MV-4-11 (cell line): Measurements from ENCODE around the gene ZKSCAN7.
"Not testable (repeated sequence)": the region's sequence is repeated elsewhere in the genome, so short reads cannot be mapped to it uniquely, and the experiment has no call there.

Source experiments
- DNase-seq: peaks from one replicate; lab custom pipeline; 2025; lab: John Stamatoyannopoulos, UW

Gene ZKSCAN7

DNA sequence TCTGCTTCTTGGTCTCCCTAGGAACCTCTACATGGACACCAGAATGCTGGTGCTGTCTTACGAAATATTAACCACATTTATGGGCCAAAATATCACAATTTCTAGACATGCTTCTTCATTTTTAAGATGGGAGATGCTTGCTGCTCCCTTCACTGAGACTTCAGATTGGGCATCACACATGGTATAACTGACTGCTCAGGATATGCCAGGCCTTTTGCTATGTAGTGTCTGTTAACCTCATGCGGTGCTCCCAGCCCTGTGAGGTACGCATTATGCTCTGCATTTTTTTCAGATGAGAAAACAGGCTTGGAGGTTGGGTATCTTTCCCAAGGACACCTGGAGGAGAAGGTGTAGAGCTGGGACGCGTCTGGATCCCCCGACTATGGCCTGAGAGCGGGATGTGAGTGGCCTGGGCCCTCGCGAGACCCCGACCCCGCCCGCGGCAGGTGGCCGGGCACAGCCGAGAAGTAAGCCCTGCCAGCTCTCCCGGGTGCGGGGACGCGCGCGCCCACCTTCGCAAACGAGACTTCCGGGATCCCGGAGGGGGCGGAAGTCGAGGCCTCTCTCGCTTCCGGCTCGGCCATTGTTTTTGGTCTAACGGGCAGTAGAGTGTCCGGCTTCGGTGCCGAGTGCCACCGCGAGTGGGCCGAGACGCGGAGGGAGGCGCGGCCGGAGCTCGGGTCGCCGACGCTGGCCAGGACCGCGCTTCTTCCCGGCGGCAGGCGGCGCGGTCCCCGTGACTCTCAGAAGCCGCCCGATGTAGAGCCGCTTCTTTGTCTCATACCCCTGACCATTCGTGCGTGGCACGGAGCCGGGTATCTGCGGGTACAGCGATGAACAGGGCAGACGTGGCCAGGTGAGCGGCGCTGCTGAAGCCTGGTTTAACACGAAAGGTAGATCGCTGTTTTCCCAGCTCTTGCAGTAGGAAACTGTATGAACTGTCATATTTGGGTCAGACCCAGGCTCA is at the start of gene ZKSCAN7:
TSS of gene ZKSCAN7 (plus strand) at position 568 of the 967 bp plus-strand sequence. CDS start 1,855 bp downstream, outside the sequence.
- DNase-seq: no peak

DNA sequence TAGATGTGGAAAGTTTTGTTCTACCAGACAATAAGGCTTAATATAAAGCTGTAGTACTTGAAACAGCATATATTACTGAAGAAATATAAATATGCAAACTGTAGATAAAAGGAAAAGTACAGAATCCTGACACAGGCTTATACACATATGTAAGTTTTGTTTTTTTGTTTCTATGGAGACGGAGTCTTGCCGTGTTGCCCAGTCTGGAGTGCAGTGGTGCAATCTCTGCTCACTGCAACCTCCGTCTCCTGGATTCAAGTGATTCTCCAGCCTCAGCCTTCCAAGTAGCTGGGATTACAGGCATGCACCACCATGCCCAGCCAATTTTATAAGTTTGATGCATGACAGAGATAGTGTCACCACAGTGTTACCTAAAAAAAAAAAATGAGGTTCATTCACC is 48.4 kb upstream of the ZKSCAN7 start:
- no peak for DNase-seq

DNA sequence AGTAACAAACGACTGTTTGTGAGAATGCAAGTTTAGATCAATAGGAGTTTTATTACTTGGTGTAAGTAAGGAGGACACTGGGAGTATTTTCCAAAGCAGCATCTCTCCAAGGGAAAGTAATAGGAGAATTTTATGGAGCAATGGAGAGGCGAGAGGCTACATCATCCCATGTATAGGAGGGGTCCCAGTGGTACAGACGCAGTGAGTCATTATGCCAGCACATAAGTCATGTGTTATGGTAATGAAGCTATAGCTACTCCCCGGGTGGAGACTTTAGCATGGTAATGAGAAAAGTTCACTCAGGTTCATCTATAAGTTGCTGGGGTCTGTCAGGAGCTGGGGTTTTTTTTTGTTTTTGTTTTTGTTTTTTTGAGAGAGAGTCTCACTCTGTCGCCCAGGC is 48.0 kb upstream of the ZKSCAN7 start:
- DNase-seq: no peak

DNA sequence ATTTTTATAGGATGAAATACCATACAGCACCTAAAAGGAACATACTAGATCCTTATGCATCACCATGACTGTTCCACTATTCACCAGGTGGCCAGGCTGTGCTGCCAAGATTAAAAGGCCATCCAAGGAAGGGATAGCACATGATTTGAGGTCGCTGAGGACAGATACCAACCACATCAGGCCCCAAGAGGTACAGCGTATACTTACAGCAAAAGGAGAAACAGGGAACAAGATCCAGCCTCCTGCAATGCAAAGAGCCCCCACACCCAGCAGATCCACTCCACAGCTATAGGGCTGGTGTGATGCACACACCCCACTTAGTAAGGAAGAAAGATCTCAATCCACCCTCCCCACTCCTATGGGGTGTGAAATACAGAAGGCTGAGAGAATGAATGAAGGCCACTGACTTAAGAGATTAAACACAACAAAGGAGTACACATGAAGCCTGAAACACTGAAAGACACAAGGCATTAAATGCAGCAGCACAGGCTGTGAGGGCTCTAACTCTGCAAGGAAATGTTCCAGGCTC is 45.5 kb upstream of the ZKSCAN7 start:
- DNase-seq: no peak

DNA sequence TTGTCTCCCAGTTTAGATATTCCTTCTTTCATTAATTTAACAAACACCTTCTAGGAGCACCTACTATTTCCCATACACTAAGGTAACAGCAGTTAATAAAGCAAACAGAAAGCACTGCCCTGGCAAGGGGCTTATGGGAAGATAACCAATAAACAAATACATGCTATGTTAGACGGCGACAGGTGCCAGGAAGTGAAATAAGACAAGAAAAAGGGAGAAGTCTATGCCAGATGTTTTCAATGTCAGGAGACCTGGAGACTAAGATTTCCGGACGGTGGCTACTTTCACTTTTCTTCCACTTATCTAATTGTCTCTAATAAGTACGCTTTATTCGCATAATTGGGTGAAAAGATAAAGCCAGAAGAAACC is 45.0 kb upstream of the ZKSCAN7 start:
- no peak for DNase-seq

DNA sequence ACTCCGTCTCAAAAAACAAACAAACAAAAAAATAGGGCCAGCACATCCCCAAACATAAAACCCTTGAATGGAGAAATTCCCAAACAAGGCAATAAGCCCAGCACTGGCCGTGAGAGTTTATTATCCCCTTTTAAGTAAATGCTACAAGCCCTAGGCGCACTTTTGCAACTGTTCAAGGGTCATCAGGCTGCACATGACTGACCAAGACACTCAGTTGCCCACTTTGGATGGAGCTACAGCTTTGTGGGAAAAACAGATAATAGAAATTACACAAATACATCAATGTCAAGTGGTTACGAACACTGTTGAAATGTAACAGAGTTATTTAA is 43.8 kb upstream of the ZKSCAN7 start:
- DNase-seq: no peak

DNA sequence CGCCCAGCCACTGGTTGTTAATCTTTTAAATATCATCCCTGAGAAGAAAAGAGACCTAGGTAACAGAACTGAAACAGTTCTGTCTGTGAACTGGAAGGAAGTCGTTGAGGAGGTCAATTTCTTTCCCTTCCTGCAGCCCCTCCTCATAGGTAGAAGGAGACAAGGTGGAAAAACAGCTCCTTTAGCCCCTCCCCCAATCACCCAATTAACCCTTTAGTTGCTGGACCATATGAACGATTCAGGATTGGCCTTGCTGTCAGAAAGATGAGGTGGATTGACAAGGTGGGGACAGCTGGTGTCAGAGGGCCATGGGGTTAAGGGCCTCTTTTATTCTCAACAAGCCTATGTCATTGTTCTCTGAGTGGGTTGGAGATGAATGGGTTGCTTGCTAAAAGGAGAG is 41.5 kb upstream of the ZKSCAN7 start:
- DNase-seq: no peak

DNA sequence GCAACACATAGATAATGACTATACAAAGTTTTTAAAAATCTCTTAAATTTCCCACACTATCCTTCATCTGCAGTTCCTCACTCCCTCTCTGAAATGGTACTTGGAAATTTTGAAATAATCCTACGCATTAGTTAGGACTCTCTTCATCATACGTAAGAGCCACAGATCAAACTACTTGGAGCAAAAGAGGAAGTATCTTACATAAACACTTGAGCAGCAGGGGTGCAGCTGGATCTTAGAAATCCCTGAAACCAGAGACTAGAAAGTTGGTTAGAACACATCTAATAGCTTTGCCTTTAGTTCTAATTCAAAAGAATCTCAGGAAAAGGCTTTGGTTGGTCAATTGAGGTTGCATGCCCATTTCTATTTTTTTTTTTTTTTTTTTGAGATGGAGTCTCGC is 38.8 kb upstream of the ZKSCAN7 start:
- DNase-seq: peak; percentile 89

DNA sequence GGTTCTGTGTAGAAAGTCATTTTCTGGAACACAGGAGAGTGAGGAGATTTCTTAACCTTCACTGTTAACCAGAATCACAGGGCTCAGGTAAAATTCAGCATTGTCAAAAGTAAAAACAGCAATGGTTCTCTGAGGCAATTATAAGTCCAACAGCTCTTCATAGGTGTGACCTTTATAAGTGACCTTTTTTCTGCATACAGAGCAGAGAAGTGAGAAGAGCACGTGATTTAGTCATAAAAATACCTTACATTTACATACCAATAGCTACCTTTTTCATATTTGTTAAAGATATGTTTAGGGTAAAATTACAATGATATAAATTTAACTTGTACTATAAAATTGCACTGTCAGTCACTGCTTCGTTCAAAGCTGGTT is 36.2 kb upstream of the ZKSCAN7 start:
- DNase-seq: no peak

DNA sequence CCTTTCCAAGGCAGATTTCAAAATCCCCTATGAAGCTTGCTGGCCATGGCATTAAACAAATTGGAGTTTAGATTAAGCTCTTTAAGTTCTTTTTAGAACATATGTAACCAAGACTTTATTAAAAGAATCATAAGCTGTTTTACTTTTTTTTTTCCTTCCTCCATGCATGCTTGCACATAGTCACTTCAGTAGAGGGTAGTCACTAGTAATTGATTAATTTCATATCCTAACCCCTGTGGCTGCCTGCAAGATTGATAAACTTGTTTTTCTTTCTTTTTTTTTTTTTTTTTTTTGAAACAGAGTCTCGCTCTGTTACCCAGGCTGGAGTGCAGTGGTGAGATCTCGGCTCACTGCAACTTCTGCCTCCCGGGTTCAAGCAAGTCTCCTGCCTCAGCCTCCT is 33.3 kb upstream of the ZKSCAN7 start:
- no peak for DNase-seq

DNA sequence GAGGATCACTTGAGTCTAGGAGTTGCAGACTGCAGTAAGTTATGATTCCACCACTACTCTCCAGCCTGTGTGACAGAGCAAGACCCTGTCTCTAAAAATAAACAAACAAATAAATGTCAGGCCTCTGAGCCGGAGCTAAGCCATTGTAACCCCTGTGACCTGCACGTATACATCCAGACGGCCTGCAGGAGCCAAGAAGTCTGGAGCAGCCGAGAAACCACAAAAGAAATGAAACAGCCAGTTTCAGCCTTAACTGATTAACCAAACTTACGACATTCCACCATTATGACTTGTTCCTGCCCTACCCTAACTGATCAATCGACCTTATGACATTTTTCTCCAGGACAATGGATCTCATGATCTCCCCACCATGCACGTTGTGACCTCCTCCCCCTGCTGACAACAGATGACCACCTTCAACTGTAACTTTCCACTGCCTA is 32.5 kb upstream of the ZKSCAN7 start:
- peak; percentile 36 for DNase-seq

DNA sequence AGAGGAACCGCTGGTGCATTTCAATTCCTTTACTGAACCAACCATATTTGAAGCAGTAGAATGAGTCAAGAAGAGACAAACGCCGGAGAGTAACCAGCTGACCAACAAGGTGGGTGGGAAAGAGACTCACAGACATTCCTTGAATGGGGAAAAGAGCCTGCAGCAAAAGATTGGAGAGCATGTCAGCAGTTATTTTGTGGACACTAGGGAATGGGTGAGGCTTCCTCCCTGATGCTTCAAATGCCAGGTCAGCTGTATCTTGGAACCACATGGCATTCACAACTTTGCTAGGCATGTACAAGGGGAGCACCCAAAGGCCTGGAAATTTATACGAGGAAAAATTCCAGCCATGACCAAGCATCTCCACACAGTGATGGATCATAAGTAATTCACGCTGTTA is 29.9 kb upstream of the ZKSCAN7 start:
- no peak for DNase-seq

DNA sequence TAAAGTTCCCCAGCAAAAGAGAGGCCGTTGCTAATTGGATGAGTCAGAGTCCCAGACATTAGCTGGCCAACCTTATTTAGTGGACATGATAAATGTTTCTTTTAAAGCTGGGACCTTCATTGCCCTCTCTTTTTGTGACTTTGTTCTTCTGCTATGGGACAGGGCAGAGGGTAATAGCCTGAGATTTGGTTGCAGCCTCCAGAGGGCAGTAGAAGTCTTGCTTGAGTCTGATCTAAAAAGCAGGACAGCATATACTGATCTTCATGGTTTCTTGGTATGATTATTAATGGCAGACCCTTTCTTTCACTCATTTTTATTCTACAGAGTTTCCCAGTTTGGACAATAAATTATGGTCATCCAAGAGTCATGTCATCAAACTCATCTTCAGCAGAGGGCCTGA is 25.1 kb upstream of the ZKSCAN7 start:
- no peak for DNase-seq

DNA sequence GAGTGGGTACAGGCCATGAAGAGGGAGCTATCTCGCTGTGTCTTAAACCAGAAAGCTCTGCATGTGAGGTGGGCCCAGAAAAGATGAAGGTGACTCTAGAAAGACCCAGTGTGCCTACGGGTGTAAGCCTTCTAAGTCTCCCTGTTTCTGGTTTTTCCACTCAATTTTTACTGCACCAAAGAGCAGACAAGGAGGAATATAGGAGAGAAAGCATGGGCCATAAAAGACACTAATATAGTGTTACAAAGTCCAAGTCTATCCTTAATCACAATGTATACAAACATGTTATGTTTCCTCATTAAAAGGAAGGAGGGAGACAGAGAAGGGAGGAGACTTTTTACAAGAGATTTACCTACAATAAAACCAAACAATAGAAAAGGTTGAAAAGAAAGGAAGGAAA is 24.1 kb upstream of the ZKSCAN7 start:
- no peak for DNase-seq

DNA sequence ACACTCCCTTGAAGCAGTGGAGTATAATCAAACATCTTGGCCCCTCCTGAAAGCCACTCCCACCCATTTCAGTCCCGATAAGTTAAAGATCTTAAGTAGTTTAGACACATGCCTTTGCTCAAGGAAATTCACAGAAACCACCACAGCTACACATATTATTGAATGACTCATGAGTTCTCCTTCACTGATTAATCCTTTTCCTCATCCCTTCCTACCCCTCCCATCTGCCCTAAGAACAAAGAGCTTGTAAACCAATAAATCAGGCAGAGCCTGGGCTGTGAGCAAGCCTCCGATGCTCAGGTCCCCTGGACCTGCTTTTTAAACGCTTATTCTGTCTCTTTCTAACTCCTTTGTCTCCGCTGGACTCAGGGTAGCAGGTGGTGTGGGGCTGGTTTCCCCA is 20.3 kb upstream of the ZKSCAN7 start:
- not testable (repeated sequence) for DNase-seq

DNA sequence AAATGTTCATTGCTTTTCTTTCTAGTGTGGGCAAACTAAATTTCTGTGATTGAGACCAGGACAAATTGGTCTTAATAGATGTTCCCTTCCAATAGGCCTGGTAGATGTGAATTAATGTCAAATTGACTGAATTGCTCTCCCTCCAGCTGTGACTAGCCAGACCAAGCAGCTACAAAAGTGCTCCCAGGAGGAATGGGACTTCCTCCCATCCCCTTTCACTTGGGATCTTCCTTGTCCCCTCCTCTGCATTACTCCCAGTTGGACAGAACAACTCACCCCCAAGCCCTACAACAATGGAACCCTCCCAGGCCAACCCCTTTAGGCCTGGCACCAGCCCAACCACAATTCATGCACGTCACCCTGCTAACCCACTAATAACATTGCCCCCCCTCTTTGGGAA is 19.6 kb upstream of the ZKSCAN7 start:
- no peak for DNase-seq

DNA sequence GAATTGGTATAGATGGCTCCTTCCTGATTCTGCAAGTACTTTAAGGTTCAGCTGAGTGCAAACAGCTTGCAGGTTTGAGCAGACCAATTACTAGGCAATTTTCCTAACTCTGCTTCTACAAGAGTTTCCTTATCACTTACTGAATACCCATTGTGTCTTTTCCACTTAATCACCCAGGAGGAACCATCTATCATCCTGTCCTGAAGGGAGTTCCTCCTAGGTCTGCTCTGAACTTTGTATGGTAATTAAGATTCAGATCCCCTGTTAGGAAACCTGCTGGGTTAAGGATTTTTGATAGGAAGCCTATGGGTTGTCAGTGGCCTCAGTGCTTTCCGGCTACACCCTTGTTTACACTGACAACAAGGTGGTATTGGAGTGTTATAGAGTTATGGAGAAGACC is 10.2 kb upstream of the ZKSCAN7 start:
- not testable (repeated sequence) for DNase-seq

DNA sequence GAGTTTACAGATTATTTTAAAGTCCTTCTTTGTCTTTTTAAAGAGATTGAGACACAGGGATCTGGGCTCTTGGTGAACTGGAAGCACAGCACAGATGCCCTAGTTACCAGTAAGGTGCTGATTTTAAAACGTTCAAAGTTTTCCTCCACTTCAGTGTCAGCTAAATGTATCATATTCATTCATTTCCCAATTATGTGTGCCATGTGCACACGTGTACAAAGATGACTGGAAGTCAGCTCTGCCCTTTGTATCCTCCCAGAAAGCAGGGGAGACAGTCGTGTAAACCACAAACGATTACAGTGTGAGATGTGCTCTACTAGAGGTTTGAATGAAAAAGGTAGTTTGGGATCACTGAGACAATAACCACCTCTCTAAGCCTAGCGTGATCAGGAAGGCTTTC is 730 bp downstream of the ZKSCAN7 start:
- DNase-seq: no peak

DNA sequence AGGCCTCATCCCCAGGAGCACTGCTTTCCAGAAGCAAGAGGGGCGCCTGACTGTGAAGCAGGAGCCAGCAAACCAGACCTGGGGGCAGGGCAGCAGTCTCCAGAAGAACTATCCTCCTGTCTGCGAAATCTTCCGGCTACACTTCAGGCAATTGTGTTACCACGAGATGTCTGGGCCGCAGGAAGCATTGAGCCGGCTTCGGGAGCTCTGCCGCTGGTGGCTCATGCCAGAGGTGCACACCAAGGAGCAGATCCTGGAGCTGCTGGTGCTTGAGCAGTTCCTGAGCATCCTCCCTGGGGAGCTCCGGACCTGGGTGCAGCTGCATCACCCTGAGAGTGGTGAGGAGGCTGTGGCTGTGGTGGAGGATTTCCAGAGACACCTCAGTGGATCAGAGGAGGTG is 2.1 kb downstream of the ZKSCAN7 start:
- no peak for DNase-seq

DNA sequence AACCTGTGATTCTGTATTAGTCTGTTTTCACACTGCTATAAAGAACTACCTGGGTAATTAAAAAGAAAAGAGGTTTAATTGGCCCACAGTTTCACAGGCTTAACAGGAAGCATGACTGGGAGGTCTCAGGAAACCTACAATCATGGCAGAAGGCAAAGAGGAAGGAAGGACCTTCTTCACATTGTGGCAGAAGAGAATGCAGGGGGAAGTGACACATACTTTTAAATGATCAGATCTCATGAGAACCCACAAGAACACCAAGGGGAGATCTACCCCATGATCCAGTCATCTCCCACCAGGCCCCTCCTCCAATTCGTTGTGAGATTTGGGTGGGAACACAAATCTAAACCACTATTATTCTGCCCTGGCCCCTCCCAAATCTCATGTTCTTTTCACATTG is 6.1 kb downstream of the ZKSCAN7 start:
- DNase-seq: peak; percentile 53

DNA sequence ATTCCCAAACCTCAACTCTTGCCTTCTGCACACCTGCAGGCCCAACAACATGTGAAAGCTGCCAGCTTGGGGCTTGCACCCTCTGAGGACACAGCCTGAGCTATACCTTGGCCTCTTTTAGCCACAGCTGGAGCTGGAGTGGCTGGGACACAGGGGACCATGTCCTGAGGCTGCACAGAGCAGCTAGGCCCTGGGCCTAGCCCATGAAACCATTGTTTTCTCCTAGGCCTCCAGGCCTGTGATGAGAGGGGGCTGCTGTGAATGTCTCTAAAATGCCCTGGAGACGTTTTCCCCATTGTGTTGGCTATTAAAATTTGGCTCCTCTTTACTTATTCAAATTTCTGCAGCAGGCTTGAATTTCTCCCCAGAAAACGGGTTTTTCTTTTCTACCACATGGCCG is 7.2 kb downstream of the ZKSCAN7 start:
- no peak for DNase-seq

DNA sequence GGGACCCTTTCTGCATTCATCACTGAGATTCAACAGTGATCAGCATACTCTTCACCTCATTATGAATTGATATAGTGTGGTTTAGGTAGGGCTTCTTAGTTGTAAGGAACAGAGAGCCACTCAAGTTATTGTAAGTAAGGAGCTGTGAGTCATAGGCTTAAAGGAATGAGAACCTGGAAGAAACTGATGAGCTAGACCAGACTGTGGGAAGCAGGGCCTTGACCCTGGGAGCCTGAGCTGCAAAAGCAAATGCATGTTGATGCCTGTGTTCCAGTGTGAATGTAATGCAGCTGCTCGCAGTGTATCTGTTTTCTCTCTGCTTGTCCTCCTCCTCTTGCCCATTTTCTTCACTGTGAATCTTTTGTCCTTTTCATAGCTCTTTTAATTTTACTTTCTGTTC is 13.6 kb downstream of the ZKSCAN7 start:
- no peak for DNase-seq

DNA sequence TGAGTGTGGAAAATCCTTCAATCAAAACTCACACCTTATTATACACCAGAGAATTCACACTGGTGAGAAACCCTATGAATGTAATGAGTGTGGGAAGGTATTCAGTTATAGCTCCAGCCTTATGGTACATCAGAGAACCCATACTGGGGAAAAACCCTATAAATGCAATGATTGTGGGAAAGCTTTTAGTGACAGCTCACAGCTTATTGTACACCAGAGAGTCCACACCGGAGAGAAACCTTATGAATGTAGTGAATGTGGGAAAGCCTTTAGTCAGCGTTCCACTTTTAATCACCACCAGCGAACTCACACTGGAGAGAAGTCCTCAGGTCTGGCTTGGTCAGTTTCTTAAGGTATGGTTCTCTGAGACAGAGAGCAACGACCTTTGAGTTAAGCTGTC is 16.0 kb downstream of the ZKSCAN7 start:
- DNase-seq: no peak

DNA sequence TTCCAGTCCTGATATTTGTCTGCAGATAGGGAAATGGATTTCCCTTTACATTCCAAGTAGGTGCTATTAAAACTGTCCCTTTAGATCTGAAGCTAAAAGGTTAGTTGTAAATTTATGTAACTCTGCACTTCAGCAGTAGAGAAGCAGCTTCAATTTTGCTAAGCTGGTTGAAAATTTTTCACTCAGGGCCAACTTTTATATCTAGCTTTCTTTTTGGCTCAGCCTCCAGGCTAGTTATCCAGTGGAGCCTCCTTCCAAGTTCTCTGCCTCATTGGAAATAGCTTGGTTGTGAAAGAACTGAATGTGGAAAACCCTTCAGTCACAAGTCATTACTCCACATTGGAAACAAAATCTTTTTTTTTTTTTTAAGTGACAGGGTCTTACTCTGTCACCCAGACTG is 21.6 kb downstream of the ZKSCAN7 start:
- DNase-seq: no peak
